Fibroblast of mammary gland (primary cell): ENCODE measurements around the gene PIP4K2B.
A peak's percentile ranks its signal among the peaks of the same experiment; 100 is the strongest.

Experiments
- DNase-seq: peaks from one replicate; pipeline ENCODE4 v3.0.0-alpha.2; 2010; ENCODE audit warnings: low read depth
- H3K4me3 ChIP-seq: 2 replicates; pipeline ENCODE4 v1.5.1; 2011; ENCODE audit warnings: low read depth, mild to moderate bottlenecking, low read length, moderate library complexity; ENCODE audit not compliant: control insufficient read depth
- CTCF ChIP-seq: conservative IDR thresholded peaks from 2 replicates; pipeline ENCODE4 v1.5.1; 2011; ENCODE audit warnings: low read depth, low read length, inconsistent platforms; ENCODE audit not compliant: control insufficient read depth, insufficient read depth

PIP4K2B gene

GRCh38 chr17:38746004-38746848, 53.1 kb downstream of the PIP4K2B start:
- DNase-seq, result no peak
- no peak for TF ChIP-seq CTCF
- H3K4me3 ChIP-seq, result peak overlapping the region; percentile 84

GRCh38 chr17:38745545-38745944, 53.8 kb downstream of the PIP4K2B start:
- no peak for DNase-seq
- H3K4me3 ChIP-seq, result no peak overlapping the region
- TF ChIP-seq CTCF, result no peak

GRCh38 chr17:38743556-38744171, 55.7 kb downstream of the PIP4K2B start:
- no peak for TF ChIP-seq CTCF
- DNase-seq, result no peak
- no peak overlapping the region for H3K4me3 ChIP-seq

GRCh38 chr17:38742411-38743308, 56.7 kb downstream of the PIP4K2B start:
- TF ChIP-seq CTCF, result no peak
- peak; percentile 89 for DNase-seq
- no peak overlapping the region for H3K4me3 ChIP-seq

GRCh38 chr17:38741921-38742410, 57.4 kb downstream of the PIP4K2B start:
- DNase-seq, result no peak
- TF ChIP-seq CTCF, result no peak
- H3K4me3 ChIP-seq, result no peak overlapping the region

GRCh38 chr17:38741461-38741860, 57.9 kb downstream of the PIP4K2B start:
- DNase-seq, result no peak
- no peak for TF ChIP-seq CTCF

More at GRCh38 chr17:38741461-38741860, 57.9 kb downstream of the PIP4K2B start:
- H3K4me3 ChIP-seq, result no peak overlapping the region
